ENCODE results near the gene CRYBG1. TPM values are rescaled to one million over a fixed set of nuclear protein-coding genes. Genes with fewer than 3 reads are reported as not detected.
A peak's percentile ranks its signal among the peaks of the same experiment; 100 is the strongest.

Gene CRYBG1
- total RNA-seq, 1 donor from 2014 or later: 3.0 TPM

DNA sequence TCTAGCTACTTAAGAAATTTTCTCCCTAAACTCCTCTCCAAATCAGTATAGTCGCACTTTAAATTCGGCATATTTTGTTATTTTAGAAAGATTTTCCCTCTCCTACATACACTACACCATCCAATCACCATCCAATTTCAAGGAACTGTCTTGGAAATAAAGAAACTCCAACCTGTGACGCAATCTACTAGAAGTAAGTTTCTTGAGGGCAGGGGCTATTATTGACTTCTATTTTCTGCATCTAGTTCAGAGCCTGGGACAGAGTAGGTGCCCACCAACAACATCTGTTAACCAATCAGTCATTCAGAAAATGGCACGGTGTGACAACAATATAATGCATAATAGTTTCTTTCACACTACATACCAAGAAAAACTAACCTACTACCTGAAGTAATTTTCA is 38.6 kb upstream of the CRYBG1 start:
- Mint-ChIP-seq H3K4me1 (ENCODE audit: low read depth) (peaks cover 19% of the 10 kb centered on the region), H3K36me3 (ENCODE audit: insufficient read depth) (peaks cover 2% of the 10 kb centered on the region), H3K9me3 (ENCODE audit: low read depth) (peaks cover 6% of the 10 kb centered on the region), H3K27me3 (no peaks in the 10 kb centered on the region), H3K27ac (no peak overlapping the region), H3K4me3 (ENCODE audit: low read depth) (no peak overlapping the region)
- TF ChIP-seq CTCF (IDR thresholded peaks at IDR 0.05; ENCODE audit: unreplicated experiment): no peak
- no peak for DNase-seq (ENCODE audit: low spot score, unreplicated experiment)

- Mint-ChIP-seq H3K27ac (peak overlapping the region; percentile 98), H3K9me3 (ENCODE audit: low read depth) (peaks cover 6% of the 10 kb centered on the region), H3K36me3 (ENCODE audit: insufficient read depth) (peaks cover 2% of the 10 kb centered on the region), H3K4me1 (ENCODE audit: low read depth) (peaks cover 24% of the 10 kb centered on the region), H3K4me3 (ENCODE audit: low read depth) (peak overlapping the region; percentile 97), H3K27me3 (no peaks in the 10 kb centered on the region)
- DNase-seq (ENCODE audit: low spot score, unreplicated experiment): no peak
- no peak for TF ChIP-seq CTCF (IDR thresholded peaks at IDR 0.05; ENCODE audit: unreplicated experiment)
These were observed 35.7 kb upstream of the CRYBG1 start for GRCh38 chr6:106324726-106325335.

GRCh38 chr6:106325336-106326178 is 35.0 kb upstream of the CRYBG1 start, which contains the start of gene ATG5:
Gene ATG5, minus strand, starts transcription at chr6:106325760. Its CDS starts 9,552 bp downstream, at chr6:106316208.
- Mint-ChIP-seq H3K4me3 (ENCODE audit: low read depth) (peak within 1 kb of the TSS; percentile 97), H3K4me1 (ENCODE audit: low read depth) (peaks cover 24% of the 10 kb centered on the region), H3K9me3 (ENCODE audit: low read depth) (peaks cover 6% of the 10 kb centered on the region), H3K27me3 (no peaks in the 10 kb centered on the region), H3K27ac (peak within 1 kb of the TSS; percentile 98), H3K36me3 (ENCODE audit: insufficient read depth) (peaks cover 2% of the 10 kb centered on the region)
- no peak for TF ChIP-seq CTCF (IDR thresholded peaks at IDR 0.05; ENCODE audit: unreplicated experiment)
- DNase-seq (ENCODE audit: low spot score, unreplicated experiment): peak; percentile 99

DNA sequence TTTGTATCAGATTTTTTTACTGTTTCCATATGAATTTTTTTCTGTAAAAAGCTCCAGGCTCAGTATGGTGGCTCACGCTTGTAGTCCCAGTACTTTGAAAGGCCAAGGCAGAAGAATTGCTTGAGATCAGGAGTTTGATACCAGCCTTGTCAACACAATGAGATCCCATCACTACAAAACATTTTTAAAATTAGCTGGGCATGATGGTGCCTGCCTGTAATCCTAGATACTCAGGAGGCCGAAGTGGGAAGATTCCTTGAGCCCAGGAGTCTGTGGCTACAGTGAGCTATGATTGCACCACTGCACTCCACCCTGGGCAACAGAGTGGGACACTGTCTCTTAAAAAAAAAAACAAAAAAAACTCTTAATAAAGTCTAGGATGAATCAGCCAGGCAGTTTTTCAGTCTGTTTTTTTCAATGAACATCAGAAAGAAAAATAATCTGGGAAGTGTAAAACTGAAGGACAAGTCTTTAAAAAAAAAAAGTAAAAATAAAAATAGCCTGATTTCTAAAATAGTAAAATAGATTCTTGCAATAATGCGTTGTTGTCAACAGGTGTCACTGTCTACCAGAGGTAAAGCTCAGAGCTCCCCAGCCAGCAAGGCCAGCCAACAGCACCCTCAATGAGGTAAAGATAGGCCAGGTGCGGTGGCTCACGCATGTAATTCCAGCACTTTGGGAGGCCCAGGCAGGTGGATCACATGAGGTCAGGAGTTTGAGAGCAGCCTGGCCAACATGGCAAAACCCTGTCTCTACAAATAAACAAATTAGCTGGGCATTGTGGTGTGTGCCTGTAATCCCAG is 25.7 kb upstream of the CRYBG1 start:
- DNase-seq (ENCODE audit: low spot score, unreplicated experiment): peak; percentile 14
- Mint-ChIP-seq H3K4me3 (ENCODE audit: low read depth) (no peak overlapping the region), H3K36me3 (ENCODE audit: insufficient read depth) (no peaks in the 10 kb centered on the region), H3K27me3 (peaks cover 12% of the 10 kb centered on the region), H3K4me1 (ENCODE audit: low read depth) (peaks cover 3% of the 10 kb centered on the region), H3K27ac (no peak overlapping the region), H3K9me3 (ENCODE audit: low read depth) (no peaks in the 10 kb centered on the region)
- TF ChIP-seq CTCF (IDR thresholded peaks at IDR 0.05; ENCODE audit: unreplicated experiment): peak; percentile 80
